ENCODE data around the gene SPC25.
"Not testable (repeated sequence)": the region's sequence is repeated elsewhere in the genome, so short reads cannot be mapped to it uniquely, and the experiment has no call there.

The SPC25 gene

GRCh38 chr2:168890006-168890782, at the start of gene SPC25:
Gene SPC25, minus strand, starts transcription at chr2:168890430. Its CDS starts 911 bp downstream, at chr2:168889519.
- peak within 1 kb of the TSS; percentile 86 for H3K4me3 ChIP-seq (ENCODE audit: low read length)
- TF ChIP-seq ZNF274 (IDR thresholded peaks at IDR 0.05; ENCODE audit: low read depth, low read length), result no peak

- no peak for TF ChIP-seq ZNF274 (IDR thresholded peaks at IDR 0.05; ENCODE audit: low read depth, low read length)
- H3K4me3 ChIP-seq (ENCODE audit: low read length), result no peak overlapping the region
Observed at GRCh38 chr2:168939918-168940317, 49.7 kb upstream of the SPC25 start.

- no peak for TF ChIP-seq ZNF274 (IDR thresholded peaks at IDR 0.05; ENCODE audit: low read depth, low read length)
- no peak overlapping the region for H3K4me3 ChIP-seq (ENCODE audit: low read length)
Observed at GRCh38 chr2:168939061-168939460, 48.8 kb upstream of the SPC25 start.

- TF ChIP-seq ZNF274 (IDR thresholded peaks at IDR 0.05; ENCODE audit: low read depth, low read length), result no peak
- no peak overlapping the region for H3K4me3 ChIP-seq (ENCODE audit: low read length)
Observed at GRCh38 chr2:168935810-168936581, 45.8 kb upstream of the SPC25 start.

GRCh38 chr2:168934826-168935225, 44.6 kb upstream of the SPC25 start:
- no peak for TF ChIP-seq ZNF274 (IDR thresholded peaks at IDR 0.05; ENCODE audit: low read depth, low read length)
- no peak overlapping the region for H3K4me3 ChIP-seq (ENCODE audit: low read length)

GRCh38 chr2:168932174-168932573, 41.9 kb upstream of the SPC25 start:
- H3K4me3 ChIP-seq (ENCODE audit: low read length), result not testable (repeated sequence)

- TF ChIP-seq ZNF274 (IDR thresholded peaks at IDR 0.05; ENCODE audit: low read depth, low read length), result no peak
- no peak overlapping the region for H3K4me3 ChIP-seq (ENCODE audit: low read length)
Observed at GRCh38 chr2:168930242-168930641, 40.0 kb upstream of the SPC25 start.

- no peak overlapping the region for H3K4me3 ChIP-seq (ENCODE audit: low read length)
- TF ChIP-seq ZNF274 (IDR thresholded peaks at IDR 0.05; ENCODE audit: low read depth, low read length), result no peak
Observed at GRCh38 chr2:168929031-168929430, 38.8 kb upstream of the SPC25 start.

GRCh38 chr2:168928113-168928831, 38.0 kb upstream of the SPC25 start:
- TF ChIP-seq ZNF274 (IDR thresholded peaks at IDR 0.05; ENCODE audit: low read depth, low read length), result no peak
- no peak overlapping the region for H3K4me3 ChIP-seq (ENCODE audit: low read length)

GRCh38 chr2:168926621-168927386, 36.6 kb upstream of the SPC25 start:
- H3K4me3 ChIP-seq (ENCODE audit: low read length), result no peak overlapping the region
- TF ChIP-seq ZNF274 (IDR thresholded peaks at IDR 0.05; ENCODE audit: low read depth, low read length), result no peak

- TF ChIP-seq ZNF274 (IDR thresholded peaks at IDR 0.05; ENCODE audit: low read depth, low read length), result no peak
- no peak overlapping the region for H3K4me3 ChIP-seq (ENCODE audit: low read length)
Observed at GRCh38 chr2:168920504-168921157, 30.4 kb upstream of the SPC25 start.

GRCh38 chr2:168916331-168916675, 26.1 kb upstream of the SPC25 start:
- no peak for TF ChIP-seq ZNF274 (IDR thresholded peaks at IDR 0.05; ENCODE audit: low read depth, low read length)
- H3K4me3 ChIP-seq (ENCODE audit: low read length), result no peak overlapping the region

GRCh38 chr2:168915441-168916330, 25.5 kb upstream of the SPC25 start:
- no peak overlapping the region for H3K4me3 ChIP-seq (ENCODE audit: low read length)
- no peak for TF ChIP-seq ZNF274 (IDR thresholded peaks at IDR 0.05; ENCODE audit: low read depth, low read length)

Data from GM08714 (cell line).